Naive B cell (primary cell): ENCODE data around the gene CLEC14A. TPM values are rescaled to one million over a fixed set of nuclear protein-coding genes. Genes with fewer than 3 reads are reported as not detected.

Experiments
- ATAC-seq, 2 donors: fragments of 150-1000 bp; cut with Tn5 transposase; 2 replicates each; pipeline ENCODE4 v1.10.0; 2021; ENCODE audit warnings: low read depth in 2 of 2, mild to moderate bottlenecking in 2 of 2, moderate library complexity in 2 of 2
- DNase-seq: peaks from one replicate; pipeline ENCODE4 v3.0.0; 2022
- H3K27ac Mint-ChIP-seq, 6 donors: one replicate each; pipeline ENCODE4 v1.8.0; 2020 to 2022; ENCODE audit warnings: mild to moderate bottlenecking in 6 of 6, mixed read lengths in 6 of 6, moderate library complexity in 5 of 6, inconsistent platforms in 2 of 6
- H3K27me3 Mint-ChIP-seq, 3 donors: one replicate each; pipeline ENCODE4 v1.8.0; 2021 to 2022; ENCODE audit warnings: mixed read lengths in 3 of 3, mild to moderate bottlenecking in 1 of 3
- H3K36me3 Mint-ChIP-seq, 2 donors: one replicate each; pipeline ENCODE4 v1.8.0; 2020 to 2022; ENCODE audit warnings: mixed read lengths in 2 of 2, inconsistent platforms in 1 of 2, mild to moderate bottlenecking in 1 of 2
- H3K4me1 Mint-ChIP-seq, 3 donors: one replicate each; pipeline ENCODE4 v1.8.0; 2020 to 2022; ENCODE audit warnings: mixed read lengths in 3 of 3, inconsistent platforms in 1 of 3, mild to moderate bottlenecking in 1 of 3, moderate library complexity in 1 of 3
- H3K4me3 Mint-ChIP-seq, 8 donors: one replicate each; pipeline ENCODE4 v1.8.0; 2020 to 2022; ENCODE audit warnings: mild to moderate bottlenecking in 8 of 8, mixed read lengths in 8 of 8, moderate library complexity in 8 of 8, inconsistent platforms in 2 of 8
- H3K9me3 Mint-ChIP-seq, 7 donors: one replicate each; pipeline ENCODE4 v1.8.0; 2020 to 2022; ENCODE audit warnings: mixed read lengths in 7 of 7, mild to moderate bottlenecking in 5 of 7, inconsistent platforms in 2 of 7, moderate library complexity in 1 of 7
- polyA plus RNA-seq, 6 donors: library from polyadenylated mRNA; unstranded; fragments of 300-500 nt; fragmentation: Illumina TruSeq; gene quantifications; one replicate each; pipeline ENCODE4 v1.2.3, GENCODE V29; 2021; ENCODE audit warnings: low read depth in 6 of 6

Gene CLEC14A
- polyA plus RNA-seq, 6 donors from 2014 or later = not detected

- no peak for DNase-seq
- H3K36me3 Mint-ChIP-seq = peaks cover 0 to 18% of the 10 kb centered on the region in 2 donors
- ATAC-seq = no peak
- peaks cover 29 to 61% (median 59%) of the 10 kb centered on the region in 3 donors for H3K27me3 Mint-ChIP-seq
- no peak within 1 kb of the TSS for H3K27ac Mint-ChIP-seq
- H3K9me3 Mint-ChIP-seq = peaks cover 4 to 26% (median 7%) of the 10 kb centered on the region in 7 donors
- peak within 1 kb of the TSS in 1 of 8 donors; percentile 25 for H3K4me3 Mint-ChIP-seq
- peaks cover 0 to 8% (median 2%) of the 10 kb centered on the region in 3 donors for H3K4me1 Mint-ChIP-seq
These were observed 47.9 kb downstream of the CLEC14A start, which contains the start of gene SSTR1 for GRCh38 chr14:38207736-38208617. Gene SSTR1, plus strand, starts transcription at chr14:38207904. Its CDS starts 1,486 bp downstream, at chr14:38209390.

DNA sequence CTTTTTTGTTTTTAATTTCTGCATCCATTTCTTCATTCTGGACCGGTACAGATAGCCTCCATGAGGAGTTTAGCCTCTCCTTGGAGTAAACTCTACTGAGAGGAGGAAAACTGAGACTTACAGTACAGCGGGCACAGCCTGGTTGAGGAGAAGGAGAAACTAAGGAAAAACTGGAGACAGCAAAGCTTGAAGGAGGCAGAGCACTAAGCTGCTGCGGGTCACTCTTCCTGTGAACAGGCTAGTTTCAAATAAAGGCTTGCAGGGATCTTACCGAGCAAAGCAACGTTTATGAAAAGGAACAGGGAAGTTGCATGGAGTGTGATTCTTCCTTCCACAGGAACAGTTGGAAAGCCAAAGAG lies 48.5 kb downstream of the CLEC14A start:
- peaks cover 0 to 8% (median 2%) of the 10 kb centered on the region in 3 donors for H3K4me1 Mint-ChIP-seq
- no peak overlapping the region for H3K4me3 Mint-ChIP-seq
- H3K27me3 Mint-ChIP-seq = peaks cover 29 to 60% (median 58%) of the 10 kb centered on the region in 3 donors
- H3K27ac Mint-ChIP-seq = no peak overlapping the region
- no peak for ATAC-seq
- no peak for DNase-seq
- H3K9me3 Mint-ChIP-seq = peaks cover 4 to 26% (median 7%) of the 10 kb centered on the region in 7 donors
- H3K36me3 Mint-ChIP-seq = peaks cover 0 to 18% of the 10 kb centered on the region in 2 donors

DNA sequence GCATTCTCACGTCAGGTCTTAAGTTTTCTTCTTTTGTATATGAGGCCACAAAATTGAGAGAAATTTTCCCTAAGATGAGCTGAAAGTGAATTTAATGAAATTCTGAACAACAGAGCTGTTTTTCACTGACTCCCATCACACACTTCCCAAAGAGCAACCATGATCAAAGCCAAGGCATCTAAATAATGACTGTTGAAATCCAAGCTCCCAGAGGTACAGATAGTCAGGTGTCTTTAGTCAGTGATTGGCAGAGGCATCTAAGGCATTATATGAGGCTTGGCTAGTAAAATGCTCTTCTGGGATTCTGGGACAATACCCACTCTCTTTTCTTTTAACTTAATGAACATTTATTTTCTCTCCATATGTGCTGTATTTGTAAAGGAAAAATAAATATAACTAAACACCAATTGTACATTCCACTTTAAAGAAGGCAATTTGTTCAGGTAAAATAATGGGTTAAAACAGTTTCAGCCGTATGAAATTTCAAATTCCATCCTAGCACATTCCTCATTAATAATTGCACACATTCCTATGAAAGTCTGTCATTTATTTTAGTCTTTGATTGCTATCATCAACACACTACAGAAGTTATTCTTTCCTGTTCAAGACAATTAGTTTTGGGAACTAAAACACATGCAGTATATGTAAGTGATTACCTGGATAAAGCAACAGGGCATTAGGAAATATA lies 49.1 kb downstream of the CLEC14A start:
- ATAC-seq = no peak
- Mint-ChIP-seq H3K9me3 (peaks cover 4 to 23% (median 7%) of the 10 kb centered on the region in 7 donors), H3K36me3 (peaks cover 0 to 18% of the 10 kb centered on the region in 2 donors), H3K27ac (no peak overlapping the region), H3K4me1 (peaks cover 0 to 8% (median 2%) of the 10 kb centered on the region in 3 donors), H3K4me3 (no peak overlapping the region), H3K27me3 (peaks cover 26 to 56% (median 54%) of the 10 kb centered on the region in 3 donors)
- no peak for DNase-seq

GRCh38 chr14:38205949-38206665 lies 49.8 kb downstream of the CLEC14A start:
- Mint-ChIP-seq H3K27ac (no peak overlapping the region), H3K27me3 (peaks cover 24 to 51% (median 47%) of the 10 kb centered on the region in 3 donors), H3K4me3 (no peak overlapping the region), H3K36me3 (peaks cover 0 to 18% of the 10 kb centered on the region in 2 donors), H3K9me3 (peaks cover 4 to 21% (median 7%) of the 10 kb centered on the region in 7 donors), H3K4me1 (peaks cover 0 to 8% (median 2%) of the 10 kb centered on the region in 3 donors)
- ATAC-seq (no peak), DNase-seq (no peak)

DNA sequence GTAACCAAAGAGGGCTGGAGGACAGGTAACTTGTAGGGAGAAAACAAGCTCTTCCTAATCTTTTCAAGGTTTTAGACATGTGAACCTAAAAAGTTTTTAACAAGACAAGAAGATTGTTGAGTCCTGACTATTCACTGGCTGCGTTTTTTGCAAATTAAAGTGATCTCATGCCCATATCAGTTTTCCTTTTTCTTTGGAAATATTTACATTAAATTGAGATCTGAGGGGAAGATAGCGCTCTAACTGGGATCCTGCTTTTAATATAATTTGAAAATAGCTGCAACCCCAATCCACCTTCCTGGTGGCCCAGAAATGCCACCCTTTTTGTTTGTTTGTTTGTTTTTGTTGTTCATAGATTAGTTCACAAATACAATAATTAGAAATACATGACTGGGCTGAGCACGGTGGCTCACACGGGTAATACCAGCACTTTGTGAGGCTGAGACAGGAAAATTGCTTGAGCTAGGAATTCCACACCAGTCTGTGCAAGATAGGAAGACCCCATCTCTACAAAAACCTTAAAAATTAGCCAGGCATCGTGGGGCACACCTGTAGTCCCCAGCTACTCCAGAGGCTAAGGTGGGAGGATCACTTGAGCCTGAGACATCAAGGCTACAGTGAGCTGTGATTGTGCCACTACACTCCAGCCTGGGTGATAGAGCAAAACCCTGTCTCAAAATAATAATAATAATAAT lies 50.6 kb downstream of the CLEC14A start:
- Mint-ChIP-seq H3K27me3 (peaks cover 19 to 42% (median 39%) of the 10 kb centered on the region in 3 donors), H3K4me3 (no peak overlapping the region), H3K9me3 (peaks cover 0 to 21% (median 7%) of the 10 kb centered on the region in 7 donors), H3K27ac (no peak overlapping the region), H3K36me3 (peaks cover 0 to 18% of the 10 kb centered on the region in 2 donors), H3K4me1 (peaks cover 0 to 8% (median 2%) of the 10 kb centered on the region in 3 donors)
- no peak for ATAC-seq
- no peak for DNase-seq

DNA sequence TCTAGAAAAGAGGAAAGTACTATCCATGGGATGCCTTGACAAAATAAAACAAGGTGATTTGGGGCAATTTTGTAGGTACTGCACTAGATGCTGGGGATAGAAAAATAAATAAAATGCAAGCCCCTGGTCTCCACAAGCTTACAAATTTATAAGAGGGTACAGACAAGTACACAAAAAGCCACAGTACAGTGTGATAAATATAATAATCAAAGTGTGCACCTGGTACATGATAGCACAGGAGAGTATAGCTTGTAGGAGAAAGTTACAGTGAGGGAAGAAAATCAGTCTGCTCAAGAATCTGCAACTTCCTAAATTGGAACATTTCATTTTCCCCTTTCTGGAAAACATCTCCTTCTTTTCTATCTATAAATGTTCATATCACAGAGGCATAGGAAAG lies 51.2 kb downstream of the CLEC14A start:
- Mint-ChIP-seq H3K4me3 (no peak overlapping the region), H3K4me1 (peaks cover 0 to 8% (median 2%) of the 10 kb centered on the region in 3 donors), H3K27ac (no peak overlapping the region), H3K27me3 (peaks cover 16 to 37% (median 33%) of the 10 kb centered on the region in 3 donors), H3K36me3 (peaks cover 0 to 17% of the 10 kb centered on the region in 2 donors), H3K9me3 (peaks cover 0 to 21% (median 6%) of the 10 kb centered on the region in 7 donors)
- ATAC-seq = no peak
- no peak for DNase-seq

Other genes with a start within 250 kb of the CLEC14A start
- not detected for gene SSTR1, start 48.2 kb downstream of the CLEC14A start, polyA plus RNA-seq